Measurements from ENCODE around the gene LRIT1.

The LRIT1 gene

GRCh38 chr10:84237199-84238051 lies 3.9 kb downstream of the LRIT1 start:
- no peak for ATAC-seq
- TF ChIP-seq ZNF70 (CRISPR knock-in tag; IDR thresholded peaks at IDR 0.05) (no peak), CSRNP3 (CRISPR knock-in tag; IDR thresholded peaks at IDR 0.05) (no peak), PPARA (CRISPR knock-in tag; IDR thresholded peaks at IDR 0.05; ENCODE audit: borderline replicate concordance) (no peak), ZNF8 (CRISPR knock-in tag; IDR thresholded peaks at IDR 0.05) (no peak), TOX (CRISPR knock-in tag; IDR thresholded peaks at IDR 0.05; ENCODE audit: borderline replicate concordance) (no peak), ZFP3 (CRISPR knock-in tag; IDR thresholded peaks at IDR 0.05) (no peak), BACH2 (CRISPR knock-in tag; IDR thresholded peaks at IDR 0.05; ENCODE audit: borderline replicate concordance) (no peak), TSHZ2 (CRISPR knock-in tag; IDR thresholded peaks at IDR 0.05) (no peak), SNAI2 (CRISPR knock-in tag; IDR thresholded peaks at IDR 0.05) (no peak)

GRCh38 chr10:84236807-84237198 lies 4.5 kb downstream of the LRIT1 start:
- TF ChIP-seq ZNF70 (CRISPR knock-in tag; IDR thresholded peaks at IDR 0.05) (no peak), ZNF565 (CRISPR knock-in tag; conservative IDR thresholded peaks at IDR 0.05; ENCODE audit: low read depth) (no peak), ISL1 (CRISPR knock-in tag; IDR thresholded peaks at IDR 0.05) (no peak), CSDC2 (CRISPR knock-in tag; IDR thresholded peaks at IDR 0.05) (no peak), PPARA (CRISPR knock-in tag; IDR thresholded peaks at IDR 0.05; ENCODE audit: borderline replicate concordance) (no peak), CREB5 (CRISPR knock-in tag; IDR thresholded peaks at IDR 0.05; ENCODE audit: low read depth) (no peak), RARB (CRISPR knock-in tag; IDR thresholded peaks at IDR 0.05) (no peak), PATZ1 (CRISPR knock-in tag; IDR thresholded peaks at IDR 0.05; ENCODE audit: borderline replicate concordance) (no peak), GLIS3 (CRISPR knock-in tag; IDR thresholded peaks at IDR 0.05) (no peak), OSR1 (CRISPR knock-in tag; IDR thresholded peaks at IDR 0.05) (no peak), TOX (CRISPR knock-in tag; IDR thresholded peaks at IDR 0.05; ENCODE audit: borderline replicate concordance) (no peak), ZNF8 (CRISPR knock-in tag; IDR thresholded peaks at IDR 0.05) (no peak), TSHZ2 (CRISPR knock-in tag; IDR thresholded peaks at IDR 0.05) (no peak), ZFP3 (CRISPR knock-in tag; IDR thresholded peaks at IDR 0.05) (no peak)
- no peak for ATAC-seq

GRCh38 chr10:84235096-84235495 lies 6.2 kb downstream of the LRIT1 start:
- TF ChIP-seq BACH2 (CRISPR knock-in tag; IDR thresholded peaks at IDR 0.05; ENCODE audit: borderline replicate concordance) (no peak), SNAI2 (CRISPR knock-in tag; IDR thresholded peaks at IDR 0.05) (no peak), ESRRG (CRISPR knock-in tag; IDR thresholded peaks at IDR 0.05) (no peak), RARB (CRISPR knock-in tag; IDR thresholded peaks at IDR 0.05) (no peak), CSRNP3 (CRISPR knock-in tag; IDR thresholded peaks at IDR 0.05) (no peak), ZC3H10 (CRISPR knock-in tag; IDR thresholded peaks at IDR 0.05) (no peak), ZFP3 (CRISPR knock-in tag; IDR thresholded peaks at IDR 0.05) (no peak), PPARA (CRISPR knock-in tag; IDR thresholded peaks at IDR 0.05; ENCODE audit: borderline replicate concordance) (no peak), ZFP30 (CRISPR knock-in tag; IDR thresholded peaks at IDR 0.05) (no peak), ZNF70 (CRISPR knock-in tag; IDR thresholded peaks at IDR 0.05) (no peak), TCF4 (CRISPR knock-in tag; IDR thresholded peaks at IDR 0.05; ENCODE audit: borderline replicate concordance) (no peak), GLIS3 (CRISPR knock-in tag; IDR thresholded peaks at IDR 0.05) (no peak), OSR1 (CRISPR knock-in tag; IDR thresholded peaks at IDR 0.05) (no peak), ZNF565 (CRISPR knock-in tag; conservative IDR thresholded peaks at IDR 0.05; ENCODE audit: low read depth) (no peak)
- no peak for ATAC-seq
